HCT116 (cell line): ENCODE results near the gene TFPT. TPM values are rescaled to one million over a fixed set of nuclear protein-coding genes. Genes with fewer than 3 reads are reported as not detected.
A peak's percentile ranks its signal among the peaks of the same experiment; 100 is the strongest.

ENCODE experiments used
- ATAC-seq: fragments of 200-7000 bp; cut with Tn5 transposase; 2 replicates; pipeline ENCODE4 v1.9.1; 2020; ENCODE audit warnings: mild to moderate bottlenecking, moderate library complexity
- BruUV-seq: library from RNA; stranded (reverse); fragments of 400-500 nt; replicated peaks from 2 replicates; lab custom pipeline; 2021; lab: Mats Ljungman, UMichigan
- CTCF ChIA-PET: fragments of 300-600 bp; sonication (Branson Sonifier 250); formaldehyde crosslinking; loops from one replicate; lab custom pipeline; 2021; ENCODE audit warnings: antibody characterized with exemption; lab: Charles Lee
- POLR2A ChIA-PET: fragments of 300-600, 350-600 bp; sonication (Branson Sonifier 250); formaldehyde crosslinking; loops from one replicate; lab custom pipeline; 2021; ENCODE audit warnings: antibody characterized with exemption; lab: Charles Lee
- RAD21 ChIA-PET, 2 experiments: fragments of 300-600 bp; sonication (Branson Sonifier 250); formaldehyde crosslinking; loops; one replicate each; lab custom pipeline; 2023; ENCODE audit warnings: low total read pairs in 2 of 2; ENCODE audit not compliant: uncharacterized antibody in 2 of 2, unreplicated experiment in 2 of 2, low non-redundant PET in 1 of 2; lab: Charles Lee
- DNase-seq: peaks from one replicate; pipeline ENCODE4 v3.0.0-alpha.2; 2010; ENCODE audit warnings: low read depth, low spot score
- H2AFZ ChIP-seq: fragments of 200-600 bp; shearing (Covaris generic), sonication (generic); 2 replicates; pipeline ENCODE4 v1.6.1; 2017; ENCODE audit warnings: low read depth, mixed run types, mixed read lengths, antibody characterized with exemption, low read length; ENCODE audit not compliant: poor library complexity, severe bottlenecking
- H3K27ac ChIP-seq: 2 replicates; pipeline ENCODE4 v1.5.1; 2012; ENCODE audit warnings: low read depth, low read length
- H3K27me3 ChIP-seq: fragments of 200-600 bp; sonication (generic); 2 replicates; pipeline ENCODE4 v1.6.1; 2016; ENCODE audit warnings: mixed run types, low read length, mixed read lengths; ENCODE audit not compliant: insufficient read depth
- H3K36me3 ChIP-seq, 2 experiments: fragments of 200-500 bp in 1 of 2; fragments of 200-600 bp in 1 of 2; sonication (Bioruptor generic) in 1 of 2; sonication (generic) in 1 of 2; 2 replicates each; pipeline versions ENCODE4 v1.5.1 to v1.6.1; 2014 to 2016; ENCODE audit warnings: low read length in 2 of 2, inconsistent platforms in 1 of 2, mixed read lengths in 1 of 2, mixed run types in 1 of 2; ENCODE audit not compliant: insufficient read depth in 2 of 2, control insufficient read depth in 1 of 2
- H3K4me1 ChIP-seq, 2 experiments: fragments of 200-600 bp in 1 of 2; sonication (generic) in 1 of 2; 2 replicates each; pipeline versions ENCODE4 v1.5.1 to v1.6.1; 2012 to 2017; ENCODE audit warnings: low read length in 2 of 2, inconsistent platforms in 1 of 2, mild to moderate bottlenecking in 1 of 2, mixed read lengths in 1 of 2, mixed run types in 1 of 2, moderate library complexity in 1 of 2; ENCODE audit not compliant: insufficient read depth in 2 of 2, control insufficient read depth in 1 of 2
- H3K4me2 ChIP-seq: fragments of 200-600 bp; sonication (generic); 2 replicates; pipeline ENCODE4 v1.6.1; 2017; ENCODE audit warnings: mixed run types, low read length, mixed read lengths
- H3K4me3 ChIP-seq, 2 experiments: fragments of 200-600 bp in 1 of 2; sonication (generic) in 1 of 2; replicated peaks in 1 of 2; 2 replicates each; pipeline ENCODE4 v1.5.1; 2011 to 2016; ENCODE audit warnings: low read length in 2 of 2, control low read depth in 1 of 2, low read depth in 1 of 2, mild to moderate bottlenecking in 1 of 2, mixed read lengths in 1 of 2, mixed run types in 1 of 2
- H3K79me2 ChIP-seq: fragments of 200-600 bp; sonication (generic); 2 replicates; pipeline ENCODE4 v1.6.1; 2017; ENCODE audit warnings: mild to moderate bottlenecking, mixed run types, low read length, moderate library complexity, mixed read lengths; ENCODE audit not compliant: insufficient read depth
- H3K9ac ChIP-seq: fragments of 200-600 bp; sonication (generic); 2 replicates; pipeline ENCODE4 v1.6.1; 2016; ENCODE audit warnings: low read length, mixed read lengths
- H3K9me2 ChIP-seq: fragments of 200-600 bp; sonication (generic), shearing (Covaris generic); 2 replicates; pipeline ENCODE4 v1.6.1; 2017; ENCODE audit warnings: mixed run types, mild to moderate bottlenecking, moderate library complexity; ENCODE audit not compliant: insufficient read depth
- H3K9me3 ChIP-seq, 2 experiments: fragments of 200-500 bp in 1 of 2; fragments of 200-600 bp in 1 of 2; sonication (Bioruptor generic) in 1 of 2; sonication (generic) in 1 of 2; 2 replicates each; pipeline ENCODE4 v1.6.1; 2014 to 2017; ENCODE audit warnings: low read length in 2 of 2, mixed read lengths in 2 of 2, inconsistent platforms in 1 of 2, low read depth in 1 of 2, mild to moderate bottlenecking in 1 of 2, mixed run types in 1 of 2, moderate library complexity in 1 of 2; ENCODE audit not compliant: control insufficient read depth in 1 of 2, insufficient read depth in 1 of 2
- H4K20me1 ChIP-seq: fragments of 200-600 bp; sonication (generic), shearing (Covaris generic); 2 replicates; pipeline ENCODE4 v1.6.1; 2017; ENCODE audit warnings: mixed run types, mild to moderate bottlenecking, moderate library complexity; ENCODE audit not compliant: insufficient read depth
- CBX3 ChIP-seq: IDR thresholded peaks from 2 replicates; pipeline ENCODE4 v1.6.1; 2012; ENCODE audit warnings: low read depth
- CEBPB ChIP-seq: IDR thresholded peaks from 2 replicates; pipeline ENCODE4 v1.6.1; 2012; ENCODE audit warnings: low read depth
- CTCF ChIP-seq, 3 experiments: fragments of 200-600 bp in 1 of 3; sonication (generic) in 1 of 3; IDR thresholded peaks in 2 of 3; conservative IDR thresholded peaks in 1 of 3; 2 replicates each; pipeline ENCODE4 v1.5.1; 2012 to 2017; ENCODE audit warnings: low read depth in 2 of 3, low read length in 2 of 3, antibody characterized with exemption in 1 of 3, borderline replicate concordance in 1 of 3, control low read depth in 1 of 3, mild to moderate bottlenecking in 1 of 3, mixed read lengths in 1 of 3, mixed run types in 1 of 3, moderate library complexity in 1 of 3; ENCODE audit not compliant: insufficient read depth in 1 of 3
- ELF1 ChIP-seq: IDR thresholded peaks from 2 replicates; pipeline ENCODE4 v1.6.1; 2012; ENCODE audit warnings: low read depth, borderline replicate concordance
- EZH2phosphoT487 ChIP-seq: fragments of 200-600 bp; IDR thresholded peaks from 2 replicates; pipeline ENCODE4 v1.6.1; 2018; ENCODE audit warnings: antibody characterized with exemption, borderline replicate concordance
- MAX ChIP-seq: IDR thresholded peaks from 2 replicates; pipeline ENCODE4 v1.6.1; 2012
- POLR2AphosphoS5 ChIP-seq: IDR thresholded peaks from 2 replicates; pipeline ENCODE4 v1.6.1; 2011; ENCODE audit warnings: mild to moderate bottlenecking, low read depth, low read length, moderate library complexity
- RAD21 ChIP-seq: IDR thresholded peaks from 2 replicates; pipeline ENCODE4 v1.6.1; 2012; ENCODE audit warnings: low read depth, mild to moderate bottlenecking
- SP1 ChIP-seq: IDR thresholded peaks from 2 replicates; pipeline ENCODE4 v1.6.1; 2012; ENCODE audit warnings: low read depth
- TCF7L2 ChIP-seq: IDR thresholded peaks from 2 replicates; pipeline ENCODE4 v1.7.0; 2011; ENCODE audit warnings: borderline replicate concordance, inconsistent platforms; ENCODE audit not compliant: insufficient read depth, insufficient read length; ENCODE audit errors: extremely low read depth
- YY1 ChIP-seq: IDR thresholded peaks from 2 replicates; pipeline ENCODE4 v1.6.1; 2011; ENCODE audit warnings: low read length, low read depth, moderate library complexity, mild to moderate bottlenecking; ENCODE audit not compliant: insufficient replicate concordance; ENCODE audit errors: extremely low read depth
- ZBTB33 ChIP-seq: IDR thresholded peaks from 2 replicates; pipeline ENCODE4 v1.6.1; 2011; ENCODE audit warnings: mild to moderate bottlenecking, low read length, moderate library complexity; ENCODE audit not compliant: insufficient replicate concordance; ENCODE audit errors: extremely low read depth
- ZFX ChIP-seq: fragments of 450-650 bp; IDR thresholded peaks from 2 replicates; pipeline ENCODE4 v1.6.1; 2017
- intact Hi-C: fragments of 100-400 bp; cut with micrococcal nuclease; formaldehyde crosslinking; loops from 2 replicates; pipeline ENCODE4 v1.10.0; 2022
- total RNA-seq: library from RNA; stranded (reverse); gene quantifications from one replicate; pipeline ENCODE4 v1.2.1, GENCODE V29; 2021; ENCODE audit not compliant: unreplicated experiment

TFPT gene
- total RNA-seq, 1 experiment from 2014 or later: 7.1 TPM

GRCh38 chr19:54159352-54160181, 44.1 kb upstream of the TFPT start, which contains the start of gene LENG1 (continued):
- TF ChIP-seq ZBTB33 (peak; percentile 9), RAD21 (no peak), MAX (peak; percentile 91), CEBPB (no peak), EZH2phosphoT487 (no peak), SP1 (peak; percentile 99), ZFX (no peak), POLR2AphosphoS5 (peak; percentile 51)

- Histone ChIP-seq H3K36me3 (peaks cover 28 to 30% of the 10 kb centered on the region in 2 experiments; a peak in 3 of 4 replicates), H3K9me2 (no peaks in the 10 kb centered on the region), H3K4me3 (peak overlapping the region; percentile 82 to 84), H3K27me3 (no peaks in the 10 kb centered on the region), H3K4me2 (peak overlapping the region; percentile 93), H3K79me2 (peaks cover 8% of the 10 kb centered on the region), H3K9ac (peak overlapping the region; percentile 68), H3K9me3 (no peaks in the 10 kb centered on the region), H2AFZ (no peak overlapping the region), H3K27ac (peak overlapping the region; percentile 87), H4K20me1 (no peaks in the 10 kb centered on the region), H3K4me1 (peaks cover 26 to 41% of the 10 kb centered on the region in 2 experiments)
- TSS peak; percentile 71 for BruUV-seq
- CTCF ChIA-PET: interaction anchor here (0.6 to 1.3 kb wide), 5 partner anchors 10 to 107 kb away, joined by 3 to 6 read pairs (median 3); partner anchors contain the start of genes MBOAT7 and TMC4
- ATAC-seq (no peak), DNase-seq (no peak)
- POLR2A ChIA-PET: interaction anchor here (0.8 to 1.6 kb wide), 4 partner anchors 8 to 41 kb away, joined by 3 to 13 read pairs (median 6); partner anchors contain the start of genes MBOAT7 and TSEN34
- RAD21 ChIA-PET: no interaction called here
- intact Hi-C loops: loop anchor here (1.0 kb wide), 1 partner anchor 22 kb away; the partner anchor contains the start of gene CNOT3
- TF ChIP-seq ZFX (no peak), ELF1 (no peak), TCF7L2 (no peak), ZBTB33 (no peak), CTCF (IDR thresholded peaks at IDR 0.05 in 2 of 3, conservative IDR thresholded peaks at IDR 0.05 in 1 of 3; ENCODE audit: borderline replicate concordance in 1 of 3, insufficient read depth in 1 of 3, low read depth in 2 of 3, low read length in 2 of 3) (no peak), CBX3 (no peak; the same call in 1 of the 2 replicates), POLR2AphosphoS5 (no peak; the same call in 1 of the 2 replicates), YY1 (no peak)
Observed at GRCh38 chr19:54158812-54159351, 43.4 kb upstream of the TFPT start.
